T-helper 1 cell treated with Interleukin-12 subunit alpha and Interleukin-12 subunit beta and Interleukin-4 antibody, amounts not matched to agents 30 μg/mL and 1 μg/mL, for 36 hours (primary cell): Measurements from ENCODE around the gene DNM1L.
A peak's percentile ranks its signal among the peaks of the same experiment; 100 is the strongest.

Experiments
- H3K27ac Mint-ChIP-seq: one replicate; pipeline ENCODE4 v1.8.0; 2021; ENCODE audit warnings: mild to moderate bottlenecking, mixed read lengths
- H3K27me3 Mint-ChIP-seq: one replicate; pipeline ENCODE4 v1.8.0; 2021; ENCODE audit warnings: low read depth, mixed read lengths
- H3K36me3 Mint-ChIP-seq: one replicate; pipeline ENCODE4 v1.8.0; 2021; ENCODE audit warnings: low read depth, mixed read lengths
- H3K4me1 Mint-ChIP-seq: one replicate; pipeline ENCODE4 v1.8.0; 2021; ENCODE audit warnings: low read depth, mixed read lengths
- H3K4me3 Mint-ChIP-seq: one replicate; pipeline ENCODE4 v1.8.0; 2021; ENCODE audit warnings: mild to moderate bottlenecking, moderate library complexity, mixed read lengths
- H3K9me3 Mint-ChIP-seq: one replicate; pipeline ENCODE4 v1.8.0; 2021; ENCODE audit warnings: mixed read lengths

Gene DNM1L

GRCh38 chr12:32755654-32756475, 76.8 kb downstream of the DNM1L start, which contains the start of gene YARS2:
YARS2 (minus strand) TSS chr12:32755897; CDS start chr12:32755874, 23 bp downstream.
- no peaks in the 10 kb centered on the region for H3K9me3 Mint-ChIP-seq
- no peaks in the 10 kb centered on the region for H3K27me3 Mint-ChIP-seq
- H3K27ac Mint-ChIP-seq: peak within 1 kb of the TSS; percentile 82
- peaks cover 18% of the 10 kb centered on the region for H3K36me3 Mint-ChIP-seq
- H3K4me3 Mint-ChIP-seq: peak within 1 kb of the TSS; percentile 84
- peaks cover 20% of the 10 kb centered on the region for H3K4me1 Mint-ChIP-seq

- peaks cover 20% of the 10 kb centered on the region for H3K4me1 Mint-ChIP-seq
- H3K27me3 Mint-ChIP-seq: no peaks in the 10 kb centered on the region
- H3K36me3 Mint-ChIP-seq: peaks cover 14% of the 10 kb centered on the region
- H3K9me3 Mint-ChIP-seq: no peaks in the 10 kb centered on the region
- peak overlapping the region; percentile 84 for H3K4me3 Mint-ChIP-seq
- peak overlapping the region; percentile 82 for H3K27ac Mint-ChIP-seq
Measured at GRCh38 chr12:32756476-32757066, 77.5 kb downstream of the DNM1L start.

GRCh38 chr12:32757157-32757556, 78.1 kb downstream of the DNM1L start:
- peaks cover 18% of the 10 kb centered on the region for H3K4me1 Mint-ChIP-seq
- H3K4me3 Mint-ChIP-seq: no peak overlapping the region
- peaks cover 10% of the 10 kb centered on the region for H3K36me3 Mint-ChIP-seq
- H3K9me3 Mint-ChIP-seq: no peaks in the 10 kb centered on the region
- H3K27ac Mint-ChIP-seq: no peak overlapping the region
- no peaks in the 10 kb centered on the region for H3K27me3 Mint-ChIP-seq

- no peak overlapping the region for H3K27ac Mint-ChIP-seq
- no peak overlapping the region for H3K4me3 Mint-ChIP-seq
- H3K36me3 Mint-ChIP-seq: no peaks in the 10 kb centered on the region
- H3K9me3 Mint-ChIP-seq: no peaks in the 10 kb centered on the region
- H3K27me3 Mint-ChIP-seq: no peaks in the 10 kb centered on the region
- peaks cover under 1% of the 10 kb centered on the region for H3K4me1 Mint-ChIP-seq
Measured at GRCh38 chr12:32761716-32762115, 82.6 kb downstream of the DNM1L start.

GRCh38 chr12:32765906-32766305, 86.8 kb downstream of the DNM1L start:
- Mint-ChIP-seq H3K9me3 (no peaks in the 10 kb centered on the region), H3K27me3 (no peaks in the 10 kb centered on the region), H3K4me1 (no peaks in the 10 kb centered on the region), H3K4me3 (no peak overlapping the region), H3K36me3 (no peaks in the 10 kb centered on the region), H3K27ac (no peak overlapping the region)

GRCh38 chr12:32768518-32768917, 89.4 kb downstream of the DNM1L start:
- Mint-ChIP-seq H3K4me3 (no peak overlapping the region), H3K27ac (no peak overlapping the region)

GRCh38 chr12:32770141-32770540, 91.0 kb downstream of the DNM1L start:
- Mint-ChIP-seq H3K27ac (no peak overlapping the region), H3K36me3 (no peaks in the 10 kb centered on the region), H3K27me3 (no peaks in the 10 kb centered on the region), H3K4me1 (no peaks in the 10 kb centered on the region), H3K4me3 (no peak overlapping the region), H3K9me3 (no peaks in the 10 kb centered on the region)

More at GRCh38 chr12:32768518-32768917, 89.4 kb downstream of the DNM1L start:
- Mint-ChIP-seq H3K9me3 (no peaks in the 10 kb centered on the region), H3K27me3 (no peaks in the 10 kb centered on the region), H3K4me1 (no peaks in the 10 kb centered on the region), H3K36me3 (no peaks in the 10 kb centered on the region)

- Mint-ChIP-seq H3K27ac (no peak overlapping the region), H3K27me3 (peaks cover 3% of the 10 kb centered on the region), H3K4me3 (no peak overlapping the region), H3K4me1 (no peaks in the 10 kb centered on the region), H3K36me3 (no peaks in the 10 kb centered on the region), H3K9me3 (no peaks in the 10 kb centered on the region)
Measured at GRCh38 chr12:32773691-32774090, 94.6 kb downstream of the DNM1L start.

- H3K4me1 Mint-ChIP-seq: no peaks in the 10 kb centered on the region
- no peak overlapping the region for H3K27ac Mint-ChIP-seq
- peaks cover 7% of the 10 kb centered on the region for H3K27me3 Mint-ChIP-seq
- H3K4me3 Mint-ChIP-seq: no peak overlapping the region
- no peaks in the 10 kb centered on the region for H3K36me3 Mint-ChIP-seq
- no peaks in the 10 kb centered on the region for H3K9me3 Mint-ChIP-seq
Measured at GRCh38 chr12:32776258-32776657, 97.2 kb downstream of the DNM1L start.

GRCh38 chr12:32777159-32777558, 98.1 kb downstream of the DNM1L start:
- Mint-ChIP-seq H3K9me3 (no peaks in the 10 kb centered on the region), H3K27me3 (peaks cover 7% of the 10 kb centered on the region), H3K4me3 (no peak overlapping the region)

GRCh38 chr12:32777691-32778175, 98.6 kb downstream of the DNM1L start:
- Mint-ChIP-seq H3K4me1 (no peaks in the 10 kb centered on the region), H3K27ac (no peak overlapping the region), H3K9me3 (no peaks in the 10 kb centered on the region), H3K4me3 (no peak overlapping the region), H3K27me3 (peaks cover 7% of the 10 kb centered on the region), H3K36me3 (no peaks in the 10 kb centered on the region)

More at GRCh38 chr12:32777159-32777558, 98.1 kb downstream of the DNM1L start:
- H3K36me3 Mint-ChIP-seq: no peaks in the 10 kb centered on the region
- H3K4me1 Mint-ChIP-seq: no peaks in the 10 kb centered on the region
- no peak overlapping the region for H3K27ac Mint-ChIP-seq

GRCh38 chr12:32780071-32780470, 101.0 kb downstream of the DNM1L start:
- no peaks in the 10 kb centered on the region for H3K36me3 Mint-ChIP-seq
- peaks cover 7% of the 10 kb centered on the region for H3K27me3 Mint-ChIP-seq
- H3K4me1 Mint-ChIP-seq: no peaks in the 10 kb centered on the region
- H3K9me3 Mint-ChIP-seq: no peaks in the 10 kb centered on the region
- no peak overlapping the region for H3K27ac Mint-ChIP-seq
- no peak overlapping the region for H3K4me3 Mint-ChIP-seq

- H3K4me3 Mint-ChIP-seq: no peak overlapping the region
- H3K27me3 Mint-ChIP-seq: peaks cover 7% of the 10 kb centered on the region
- no peaks in the 10 kb centered on the region for H3K36me3 Mint-ChIP-seq
- H3K9me3 Mint-ChIP-seq: no peaks in the 10 kb centered on the region
- H3K4me1 Mint-ChIP-seq: no peaks in the 10 kb centered on the region
- H3K27ac Mint-ChIP-seq: no peak overlapping the region
Measured at GRCh38 chr12:32783029-32783428, 103.9 kb downstream of the DNM1L start.

GRCh38 chr12:32785557-32785956, 106.5 kb downstream of the DNM1L start:
- no peaks in the 10 kb centered on the region for H3K36me3 Mint-ChIP-seq
- H3K27ac Mint-ChIP-seq: no peak overlapping the region
- H3K4me3 Mint-ChIP-seq: no peak overlapping the region
- no peaks in the 10 kb centered on the region for H3K4me1 Mint-ChIP-seq
- H3K27me3 Mint-ChIP-seq: no peaks in the 10 kb centered on the region
- no peaks in the 10 kb centered on the region for H3K9me3 Mint-ChIP-seq

- Mint-ChIP-seq H3K9me3 (no peaks in the 10 kb centered on the region), H3K27ac (no peak overlapping the region), H3K27me3 (no peaks in the 10 kb centered on the region), H3K4me1 (no peaks in the 10 kb centered on the region), H3K4me3 (no peak overlapping the region), H3K36me3 (no peaks in the 10 kb centered on the region)
Measured at GRCh38 chr12:32788405-32788804, 109.3 kb downstream of the DNM1L start.
